Stimulated activated CD4-positive, alpha-beta T cell treated with anti-CD3 and anti-CD28 coated beads, TNF-alpha, amount 100 ng/mL, for 48 hours (primary cell): Measurements from ENCODE around the gene TECR.
"Not testable (repeated sequence)": the region's sequence is repeated elsewhere in the genome, so short reads cannot be mapped to it uniquely, and the experiment has no call there.

Experiments
- DNase-seq, 3 donors: peaks; one replicate each; pipeline ENCODE4 v3.0.0-alpha.2; 2020; ENCODE audit warnings: low read depth in 3 of 3

The TECR gene

GRCh38 chr19:14561847-14562351, 32.5 kb downstream of the TECR start:
- DNase-seq: no peak

- no peak for DNase-seq
Measured at GRCh38 chr19:14562660-14563589, 33.5 kb downstream of the TECR start.

GRCh38 chr19:14563590-14563926, 34.2 kb downstream of the TECR start:
- DNase-seq: no peak

- DNase-seq: peak in 2 of 3 donors; percentile 68 to 72
Measured at GRCh38 chr19:14563989-14564651, 34.7 kb downstream of the TECR start.

GRCh38 chr19:14564652-14565297, 35.4 kb downstream of the TECR start:
- not testable (repeated sequence) for DNase-seq

GRCh38 chr19:14565298-14565679, 35.9 kb downstream of the TECR start:
- DNase-seq: no peak

- DNase-seq: no peak
Measured at GRCh38 chr19:14565765-14566711, 36.6 kb downstream of the TECR start.

- DNase-seq: no peak
Measured at GRCh38 chr19:14566712-14567077, 37.3 kb downstream of the TECR start.

GRCh38 chr19:14567079-14567478, 37.7 kb downstream of the TECR start:
- DNase-seq: no peak

GRCh38 chr19:14570864-14571527, 41.6 kb downstream of the TECR start:
- no peak for DNase-seq

- peak; percentile 82 to 88 (median 82) for DNase-seq
Measured at GRCh38 chr19:14571695-14572490, 42.5 kb downstream of the TECR start, which contains the start of gene NDUFB7. TSS of gene NDUFB7 (minus strand) at chr19:14572066. CDS start at chr19:14572000, 66 bp downstream.

GRCh38 chr19:14575428-14575980, 46.1 kb downstream of the TECR start:
- no peak for DNase-seq

- no peak for DNase-seq
Measured at GRCh38 chr19:14576363-14576762, 47.0 kb downstream of the TECR start.

GRCh38 chr19:14577264-14577663, 47.9 kb downstream of the TECR start:
- DNase-seq: no peak

GRCh38 chr19:14577885-14578427, 48.6 kb downstream of the TECR start:
- DNase-seq: no peak

- peak in 2 of 3 donors; percentile 55 to 61 for DNase-seq
Measured at GRCh38 chr19:14580623-14581237, 51.3 kb downstream of the TECR start.

GRCh38 chr19:14582894-14583340, 53.5 kb downstream of the TECR start, which contains the start of gene CLEC17A:
TSS of gene CLEC17A (plus strand) at chr19:14583084. CDS start at chr19:14583161, 77 bp downstream.
- DNase-seq: no peak

GRCh38 chr19:14584372-14584771, 55.0 kb downstream of the TECR start:
- DNase-seq: not testable (repeated sequence)
